GM23248 (cell line): ENCODE results near the gene TMEM255B.

Experiments
- EZH2 ChIP-seq: fragments of 200-600 bp; sonication (generic); IDR thresholded peaks from 2 replicates; pipeline ENCODE4 v1.6.1; 2018; ENCODE audit warnings: antibody characterized with exemption, mild to moderate bottlenecking; ENCODE audit not compliant: insufficient read depth, poor library complexity, severe bottlenecking
- EZH2phosphoT487 ChIP-seq: fragments of 200-600 bp; sonication (generic); IDR thresholded peaks from 2 replicates; pipeline ENCODE4 v1.6.1; 2018; ENCODE audit warnings: antibody characterized with exemption, moderate library complexity, mild to moderate bottlenecking, low read depth; ENCODE audit not compliant: insufficient read depth

DNA sequence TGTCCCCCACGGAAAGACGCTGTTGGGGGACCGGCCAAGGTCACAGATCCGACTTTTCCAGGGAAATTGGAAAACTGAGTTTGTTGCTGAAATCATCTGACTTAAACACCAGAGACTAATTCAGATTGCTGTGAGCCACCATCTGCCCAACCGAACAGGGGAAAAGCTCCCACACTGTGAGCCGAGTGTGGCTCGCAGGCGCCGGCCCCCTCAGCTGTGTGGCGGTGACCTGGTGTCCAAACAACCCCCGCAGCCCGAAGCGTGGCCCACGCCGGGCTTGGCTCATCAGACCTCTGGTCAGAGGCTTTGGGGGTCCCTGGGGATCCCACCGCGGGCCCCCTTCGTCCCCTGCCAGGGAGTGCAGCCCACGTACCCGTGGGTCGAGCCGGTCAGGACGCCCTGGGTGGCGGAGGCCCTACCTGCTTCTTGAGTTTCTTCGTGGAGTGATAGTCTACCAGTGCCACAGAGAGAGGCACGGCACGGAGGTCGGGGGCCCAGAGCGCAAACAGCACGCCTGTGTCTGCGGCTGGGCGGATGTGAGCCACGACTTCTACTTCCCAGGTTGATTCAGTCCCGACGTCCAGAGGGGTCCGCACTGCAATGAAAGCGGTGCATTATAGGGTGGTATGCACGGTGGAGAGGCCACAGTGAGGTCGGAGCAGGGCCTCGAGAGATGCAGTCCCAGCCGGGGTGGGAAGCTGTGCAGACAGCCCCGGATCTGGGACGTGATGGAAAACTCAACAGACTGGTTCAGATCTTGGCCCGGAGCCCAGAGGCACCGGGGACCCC, 64.1 kb downstream of the TMEM255B start:
- TF ChIP-seq EZH2 (no peak), EZH2phosphoT487 (no peak)
